GM18526 (cell line): ENCODE results near the gene SMG1.

Experiments used
- POLR2A ChIP-seq: IDR thresholded peaks from 3 replicates; pipeline ENCODE4 v1.6.1; 2011; ENCODE audit not compliant: insufficient read length; ENCODE audit errors: extremely low read depth

SMG1 gene

GRCh38 chr16:18796377-18796776, 129.8 kb downstream of the SMG1 start:
- no peak for TF ChIP-seq POLR2A

DNA sequence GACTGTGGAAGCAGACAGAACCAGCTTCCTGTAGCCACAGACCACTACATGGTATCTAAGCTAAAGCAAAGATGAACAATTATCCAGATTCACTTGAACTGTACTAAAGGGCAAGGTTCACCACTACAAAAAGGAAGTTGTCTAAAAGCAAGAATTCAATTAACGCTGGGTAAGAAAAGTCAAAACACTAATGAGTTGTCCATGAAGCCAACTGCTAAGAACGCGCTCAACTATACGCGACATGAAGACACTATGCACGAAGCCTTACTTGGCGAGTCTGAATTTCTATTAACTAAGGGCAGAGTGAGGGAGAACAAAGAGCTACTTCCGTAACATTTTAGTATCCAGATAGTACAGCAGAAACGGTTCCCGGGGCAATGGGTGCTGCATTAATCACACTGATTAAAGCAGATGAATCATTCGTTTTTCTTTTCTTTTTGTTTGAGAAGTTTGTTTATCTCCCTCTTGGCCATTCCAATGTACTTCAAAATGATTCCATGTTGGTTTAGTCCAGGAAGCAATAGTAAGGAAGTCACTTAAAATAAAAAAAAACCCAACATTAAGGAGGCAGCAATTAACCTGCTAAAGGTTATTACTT, 133.3 kb downstream of the SMG1 start:
- TF ChIP-seq POLR2A: no peak

DNA sequence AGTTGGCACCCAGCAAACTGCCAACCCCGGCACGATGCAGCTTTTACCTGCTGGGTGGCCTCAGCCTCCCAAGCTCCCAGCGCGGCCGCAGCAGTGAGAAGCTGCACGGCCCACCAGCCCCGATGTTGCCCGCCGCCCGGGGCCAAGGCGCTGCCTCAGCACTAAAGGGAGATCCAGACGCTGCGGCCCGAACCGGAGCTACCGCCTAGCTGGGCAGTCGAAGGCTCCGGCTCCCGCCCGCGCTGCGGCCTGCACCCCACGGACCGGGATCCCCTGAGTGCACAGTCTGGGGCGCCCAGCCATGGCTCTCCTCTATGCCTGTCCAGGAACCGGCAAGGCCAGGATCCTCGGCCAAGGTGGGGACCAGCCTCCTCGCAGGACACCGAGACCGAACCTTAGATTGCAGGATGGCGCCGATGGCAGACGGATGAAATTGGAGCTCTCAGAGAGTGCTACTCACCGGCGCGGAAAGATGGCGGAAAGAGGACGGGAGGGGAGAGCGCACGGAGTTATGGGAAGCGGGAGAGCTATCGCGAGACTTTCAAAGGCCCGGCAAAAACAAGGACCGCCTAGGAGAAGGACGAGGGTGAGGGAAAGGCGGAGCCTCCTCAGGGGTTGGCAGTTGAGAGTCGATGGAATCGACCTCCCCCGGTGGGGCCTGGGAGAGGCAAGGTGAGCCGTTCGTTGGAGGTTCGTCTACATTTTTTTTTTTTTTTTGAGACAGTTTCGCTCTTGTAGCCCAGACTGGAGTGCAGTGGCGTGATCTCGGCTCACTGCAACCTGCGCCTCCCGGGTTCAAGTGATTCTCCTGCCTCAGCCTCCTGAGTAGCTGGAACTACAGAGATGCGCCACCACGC, 136.1 kb downstream of the SMG1 start, which contains the start of gene RPS15A:
TSS of gene RPS15A (minus strand) at position 485 of the 857 bp plus-strand sequence. CDS start 1,221 bp downstream, outside the sequence.
- peak; percentile 94 for TF ChIP-seq POLR2A

- no peak for TF ChIP-seq POLR2A
Observed at GRCh38 chr16:18789515-18789849, 136.7 kb downstream of the SMG1 start.

- no peak for TF ChIP-seq POLR2A
Observed at GRCh38 chr16:18788828-18789514, 137.2 kb downstream of the SMG1 start.

DNA sequence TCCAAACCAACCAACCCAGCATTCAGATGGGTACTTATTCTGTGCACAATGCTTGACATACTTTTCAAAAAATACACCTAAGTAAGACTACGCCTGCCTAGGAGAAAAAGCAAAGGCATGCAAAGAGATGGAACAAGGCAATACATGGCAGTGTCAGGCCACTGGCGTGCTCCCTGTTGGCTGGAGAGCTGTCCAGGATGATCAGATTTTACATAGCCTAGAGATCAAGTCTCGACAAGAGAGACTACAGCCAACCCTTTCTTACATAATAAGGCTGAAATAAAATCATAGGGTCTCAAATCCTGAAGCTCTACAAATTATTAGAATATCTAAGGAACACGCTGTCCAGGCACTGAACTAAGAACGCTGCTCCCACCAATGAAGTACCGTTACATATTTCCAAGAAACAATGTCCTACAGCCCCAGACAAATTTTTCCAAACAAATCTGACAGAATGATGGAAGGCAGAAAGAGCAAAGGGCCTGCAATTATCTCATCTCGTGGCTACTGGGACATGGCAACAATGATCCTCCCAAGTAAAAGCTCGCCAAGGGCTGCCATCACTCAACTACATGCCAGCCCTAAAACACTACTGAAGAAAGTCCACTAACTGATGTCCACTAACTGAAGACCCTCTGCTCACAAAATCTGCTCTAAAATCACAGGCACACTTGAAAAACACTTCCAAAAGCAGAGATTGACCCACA, 141.1 kb downstream of the SMG1 start:
- no peak for TF ChIP-seq POLR2A

GRCh38 chr16:18783430-18784341, 142.5 kb downstream of the SMG1 start:
- no peak for TF ChIP-seq POLR2A

DNA sequence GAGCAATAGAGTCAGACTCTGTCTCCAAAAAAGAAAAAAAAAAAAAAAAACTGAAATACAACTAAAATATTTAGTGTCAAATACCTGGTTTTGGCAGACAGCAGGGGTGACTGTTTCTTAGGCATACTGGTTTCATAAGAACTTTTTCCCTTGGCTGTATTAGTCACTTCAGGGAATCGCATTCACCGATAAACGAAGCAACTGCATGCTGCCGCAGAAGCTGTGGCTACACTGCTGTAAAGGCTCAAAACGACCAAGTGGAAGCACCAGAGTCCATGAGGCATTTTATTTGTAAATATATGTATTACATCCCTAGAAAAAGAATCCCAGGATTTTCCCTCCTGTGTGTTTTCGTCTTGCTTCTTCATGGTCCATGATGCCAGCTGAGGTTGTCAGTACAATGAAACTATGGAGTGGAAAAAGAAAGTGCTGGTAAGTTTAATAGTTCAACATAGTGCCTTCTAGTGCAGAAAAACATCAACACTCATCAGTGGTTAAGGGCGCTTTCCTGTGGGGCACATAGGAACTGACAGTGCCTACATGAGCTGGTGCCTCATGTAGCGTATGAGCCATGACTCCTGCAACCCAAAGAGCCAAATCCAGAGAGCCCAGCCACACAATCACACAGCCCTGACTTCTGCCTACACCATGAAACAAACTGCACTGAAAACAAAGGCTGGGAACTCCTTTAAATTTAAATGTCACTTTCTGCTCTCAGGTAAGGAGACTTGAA, 143.3 kb downstream of the SMG1 start:
- no peak for TF ChIP-seq POLR2A
